Peyer's patch (tissue), 4 donors: ENCODE results near the gene HS2ST1.

ENCODE experiments used
- CTCF ChIP-seq, 6 experiments: fragments of 450-650 bp in 4 of 6; fragments of 200-600 bp in 2 of 6; sonication (generic) in 1 of 6; IDR thresholded peaks; one replicate each; pipeline ENCODE4 v1.5.1; 2017 to 2019; ENCODE audit warnings: antibody characterized with exemption in 6 of 6, mild to moderate bottlenecking in 3 of 6, moderate library complexity in 1 of 6
- POLR2A ChIP-seq, 2 donors: fragments of 450-650 bp; IDR thresholded peaks; one replicate each; pipeline ENCODE4 v1.5.1; 2017; ENCODE audit warnings: antibody characterized with exemption in 2 of 2, mild to moderate bottlenecking in 2 of 2, moderate library complexity in 2 of 2

GRCh38 chr1:87123610-87124009 lies 209.2 kb downstream of the HS2ST1 start:
- no peak for TF ChIP-seq CTCF (IDR thresholded peaks at IDR 0.05)
- TF ChIP-seq POLR2A (IDR thresholded peaks at IDR 0.05), result no peak
